ENCODE data around the gene HOXB3. TPM values are rescaled to one million over a fixed set of nuclear protein-coding genes. Genes with fewer than 3 reads are reported as not detected.

HOXB3 gene
- total RNA-seq, 1 experiment from 2014 or later: not detected

GRCh38 chr17:48590607-48591161 lies 643 bp upstream of the HOXB3 start:
- Histone ChIP-seq H2BK120ac (ENCODE audit: low read depth, low read length, poor library complexity, severe bottlenecking) (no peak overlapping the region), H3K9ac (ENCODE audit: extremely low read depth, insufficient read length, low read length) (no peak overlapping the region), H2BK12ac (ENCODE audit: insufficient read length, low read depth, low read length) (no peak overlapping the region), H3K4ac (ENCODE audit: low read depth, low read length) (no peak overlapping the region), H4K20me1 (ENCODE audit: control insufficient read depth, insufficient read depth, insufficient read length) (no peaks in the 10 kb centered on the region), H3K79me2 (ENCODE audit: insufficient read depth, low read length) (no peaks in the 10 kb centered on the region), H3K4me2 (ENCODE audit: insufficient read depth, insufficient read length, low read length) (no peak overlapping the region), H2AFZ (ENCODE audit: low read length) (no peak overlapping the region), H3K56ac (ENCODE audit: insufficient read length, low read depth, low read length) (no peak overlapping the region), H2AK5ac (ENCODE audit: insufficient read length, low read length) (no peak overlapping the region), H3K23me2 (ENCODE audit: insufficient read length, low read depth, low read length, poor library complexity, severe bottlenecking) (no peaks in the 10 kb centered on the region), H3K14ac (ENCODE audit: insufficient read depth, low read length) (no peak overlapping the region), H2BK5ac (ENCODE audit: insufficient read length, low read length) (no peak overlapping the region), H2BK20ac (ENCODE audit: low read depth, low read length, poor library complexity, severe bottlenecking) (no peak overlapping the region), H3K9me3 (ENCODE audit: control insufficient read depth, low read depth, low read length) (no peaks in the 10 kb centered on the region), H4K5ac (ENCODE audit: insufficient read length, low read depth, low read length) (no peak overlapping the region), H3K79me1 (ENCODE audit: insufficient read depth, low read depth, low read length, poor library complexity, severe bottlenecking) (no peaks in the 10 kb centered on the region), H3K27me3 (ENCODE audit: insufficient read depth, low read length) (peaks cover 99% of the 10 kb centered on the region), H3K18ac (ENCODE audit: insufficient read length, low read depth, low read length) (no peak overlapping the region), H3K4me1 (ENCODE audit: insufficient read depth, low read length) (no peaks in the 10 kb centered on the region), H3T11ph (ENCODE audit: low read length) (no peak overlapping the region), H3K27ac (ENCODE audit: insufficient read length, low read depth, low read length) (no peak overlapping the region), H2BK15ac (ENCODE audit: low read depth, low read length) (no peak overlapping the region), H4K91ac (ENCODE audit: insufficient read length, low read depth, low read length) (no peak overlapping the region), H3K23ac (ENCODE audit: insufficient read length, low read depth, low read length) (no peak overlapping the region), H4K8ac (replicated peaks; ENCODE audit: insufficient read length, low read depth, low read length) (no peak overlapping the region)
- Mint-ChIP-seq H3K9me3 (peaks cover 7 to 10% of the 10 kb centered on the region in 2 experiments; a peak in 3 of 5 replicates), H3K4me3 (no peak overlapping the region), H3K27me3 (ENCODE audit: low read depth) (peaks cover 100% of the 10 kb centered on the region), H3K27ac (no peak overlapping the region), H3K36me3 (ENCODE audit: insufficient read depth in 1 of 3, low read depth in 3 of 3) (no peaks in the 10 kb centered on the region), H3K4me1 (peaks cover 5 to 22% of the 10 kb centered on the region in 2 experiments)
- TF ChIP-seq CTCF (conservative IDR thresholded peaks at IDR 0.05): no peak
- no peak for DNase-seq
